Measurements from ENCODE around the gene SPATA6. TPM values are rescaled to one million over a fixed set of nuclear protein-coding genes. Genes with fewer than 3 reads are reported as not detected.
"Not testable (repeated sequence)": the region's sequence is repeated elsewhere in the genome, so short reads cannot be mapped to it uniquely, and the experiment has no call there.

Gene SPATA6
- total RNA-seq, 1 donor from 2014 or later, result 4.2 TPM

GRCh38 chr1:48302652-48303051, 169.4 kb downstream of the SPATA6 start:
- TF ChIP-seq CTCF (IDR thresholded peaks at IDR 0.05), result no peak
- H3K27ac ChIP-seq, result no peak overlapping the region
- intact Hi-C loops (cut with DNase I), result no loop called here
- H3K9me3 ChIP-seq, result peaks cover 0 to 11% of the 10 kb centered on the region in 2 donors
- no peak overlapping the region for H3K4me3 ChIP-seq
- DNase-seq (ENCODE audit: low spot score in 2 of 2), result no peak
- no peaks in the 10 kb centered on the region for H3K4me1 ChIP-seq
- H3K36me3 ChIP-seq, result peaks cover 0 to 21% of the 10 kb centered on the region in 2 donors
- H3K27me3 ChIP-seq, result no peaks in the 10 kb centered on the region

GRCh38 chr1:48294656-48295055, 177.3 kb downstream of the SPATA6 start:
- Histone ChIP-seq H3K27me3 (no peaks in the 10 kb centered on the region), H3K27ac (no peak overlapping the region), H3K36me3 (peaks cover 0 to 9% of the 10 kb centered on the region in 2 donors), H3K4me3 (no peak overlapping the region), H3K4me1 (no peaks in the 10 kb centered on the region), H3K9me3 (no peaks in the 10 kb centered on the region)
- intact Hi-C loops (cut with DNase I), result no loop called here
- TF ChIP-seq CTCF (IDR thresholded peaks at IDR 0.05), result no peak
- DNase-seq (ENCODE audit: low spot score in 2 of 2), result no peak

GRCh38 chr1:48294094-48294493, 177.9 kb downstream of the SPATA6 start:
- H3K36me3 ChIP-seq; H3K4me1 ChIP-seq; H3K9me3 ChIP-seq; intact Hi-C loops (cut with DNase I); H3K27ac ChIP-seq; DNase-seq (ENCODE audit: low spot score in 2 of 2); H3K4me3 ChIP-seq; H3K27me3 ChIP-seq: not testable (repeated sequence)

- DNase-seq (ENCODE audit: low spot score in 2 of 2), result no peak
- Histone ChIP-seq H3K9me3 (no peaks in the 10 kb centered on the region), H3K27me3 (no peaks in the 10 kb centered on the region), H3K27ac (no peak overlapping the region), H3K4me1 (no peaks in the 10 kb centered on the region), H3K4me3 (no peak overlapping the region), H3K36me3 (no peaks in the 10 kb centered on the region)
- no peak for TF ChIP-seq CTCF (IDR thresholded peaks at IDR 0.05)
- intact Hi-C loops (cut with DNase I), result no loop called here
These were observed 179.3 kb downstream of the SPATA6 start for GRCh38 chr1:48292706-48293105.

- Histone ChIP-seq H3K9me3 (no peaks in the 10 kb centered on the region), H3K4me1 (no peaks in the 10 kb centered on the region), H3K4me3 (no peak overlapping the region), H3K27ac (no peak overlapping the region), H3K36me3 (no peaks in the 10 kb centered on the region), H3K27me3 (no peaks in the 10 kb centered on the region)
- DNase-seq (ENCODE audit: low spot score in 2 of 2), result no peak
- intact Hi-C loops (cut with DNase I), result no loop called here
- no peak for TF ChIP-seq CTCF (IDR thresholded peaks at IDR 0.05)
These were observed 180.6 kb downstream of the SPATA6 start for GRCh38 chr1:48291421-48291820.

GRCh38 chr1:48285525-48285924, 186.5 kb downstream of the SPATA6 start:
- no peaks in the 10 kb centered on the region for H3K36me3 ChIP-seq
- no peak for DNase-seq (ENCODE audit: low spot score in 2 of 2)
- no peak for TF ChIP-seq CTCF (IDR thresholded peaks at IDR 0.05)
- peaks cover 0 to 4% of the 10 kb centered on the region in 2 donors for H3K9me3 ChIP-seq
- H3K27me3 ChIP-seq, result no peaks in the 10 kb centered on the region
- H3K4me1 ChIP-seq, result no peaks in the 10 kb centered on the region
- intact Hi-C loops (cut with DNase I), result no loop called here
- no peak overlapping the region for H3K4me3 ChIP-seq
- no peak overlapping the region for H3K27ac ChIP-seq

GRCh38 chr1:48284696-48285420, 187.1 kb downstream of the SPATA6 start:
- H3K27me3 ChIP-seq; intact Hi-C loops (cut with DNase I); H3K9me3 ChIP-seq: not testable (repeated sequence)

GRCh38 chr1:48282329-48282728, 189.7 kb downstream of the SPATA6 start:
- not testable (repeated sequence) for H3K4me3 ChIP-seq

More at GRCh38 chr1:48284696-48285420, 187.1 kb downstream of the SPATA6 start:
- not testable (repeated sequence) for H3K4me1 ChIP-seq; H3K27ac ChIP-seq; DNase-seq (ENCODE audit: low spot score in 2 of 2); H3K36me3 ChIP-seq; H3K4me3 ChIP-seq

GRCh38 chr1:48277437-48277836, 194.6 kb downstream of the SPATA6 start:
- H3K27ac ChIP-seq; intact Hi-C loops (cut with DNase I); DNase-seq (ENCODE audit: low spot score in 2 of 2); H3K36me3 ChIP-seq; H3K27me3 ChIP-seq; H3K4me3 ChIP-seq; H3K9me3 ChIP-seq; H3K4me1 ChIP-seq: not testable (repeated sequence)

More at GRCh38 chr1:48282329-48282728, 189.7 kb downstream of the SPATA6 start:
- H3K4me1 ChIP-seq; H3K27ac ChIP-seq; H3K27me3 ChIP-seq; H3K36me3 ChIP-seq; H3K9me3 ChIP-seq; DNase-seq (ENCODE audit: low spot score in 2 of 2); intact Hi-C loops (cut with DNase I): not testable (repeated sequence)

All from ascending aorta (tissue), 2 donors.